ENCODE measurements around the gene CHTOP.
"Not testable (repeated sequence)": the region's sequence is repeated elsewhere in the genome, so short reads cannot be mapped to it uniquely, and the experiment has no call there.

The CHTOP gene

DNA sequence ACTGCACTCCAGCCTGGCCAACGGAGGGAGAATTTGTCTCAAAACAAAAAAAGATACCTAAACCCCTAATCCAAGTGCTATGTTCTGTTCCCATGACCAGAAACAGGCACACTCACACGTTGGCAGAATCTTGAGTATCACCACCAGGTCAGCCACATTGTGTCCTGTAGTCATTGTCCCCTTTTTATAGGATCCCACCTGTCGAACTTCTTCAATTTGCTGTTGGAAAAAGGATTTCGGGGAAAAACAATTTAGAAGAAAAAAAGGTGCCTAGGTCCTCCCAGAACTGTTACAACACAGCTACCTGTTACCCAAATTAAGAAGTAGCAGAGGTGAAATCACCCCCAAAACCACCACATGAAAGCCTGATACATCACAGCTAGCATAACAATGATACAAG is 33.6 kb downstream of the CHTOP start:
- DNase-seq, result no peak

- DNase-seq, result not testable (repeated sequence)
Observed at GRCh38 chr1:153668672-153669071, 34.8 kb downstream of the CHTOP start.

- no peak for DNase-seq
Observed at GRCh38 chr1:153669606-153670005, 35.7 kb downstream of the CHTOP start.

DNA sequence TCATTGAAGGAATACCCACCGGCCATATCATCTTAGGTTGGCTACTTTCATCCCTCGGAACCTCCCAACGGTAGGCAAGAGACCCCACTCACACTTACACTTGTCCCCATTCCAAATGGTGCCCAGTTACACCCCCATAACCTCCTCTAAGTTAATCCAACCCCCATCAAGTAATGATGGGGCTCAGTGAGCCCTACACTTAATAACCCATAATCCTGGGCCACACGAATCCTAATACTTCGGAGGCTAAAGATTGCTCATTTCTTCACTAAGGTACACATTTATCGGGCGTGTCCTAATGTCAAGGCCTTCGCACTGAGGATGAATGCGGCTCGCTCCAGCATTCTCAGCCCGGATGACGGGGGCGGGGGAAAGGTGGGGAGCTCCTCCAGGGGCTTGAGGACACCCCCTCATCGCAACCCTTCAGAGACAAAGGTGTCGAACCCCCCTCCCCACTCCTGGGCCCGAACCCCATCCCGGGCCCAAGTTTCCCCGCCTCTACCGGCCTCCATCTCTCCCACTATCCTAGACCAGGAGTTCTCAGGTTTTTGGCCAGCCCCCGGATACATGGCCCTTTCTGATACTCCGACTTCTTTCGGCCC is 36.5 kb downstream of the CHTOP start:
- no peak for DNase-seq

- DNase-seq, result peak; percentile 99
Observed at GRCh38 chr1:153670859-153671627, 37.2 kb downstream of the CHTOP start, which contains the start of gene ILF2. Gene ILF2 (minus strand): TSS chr1:153670993. CDS start chr1:153670922, 71 bp downstream.

DNA sequence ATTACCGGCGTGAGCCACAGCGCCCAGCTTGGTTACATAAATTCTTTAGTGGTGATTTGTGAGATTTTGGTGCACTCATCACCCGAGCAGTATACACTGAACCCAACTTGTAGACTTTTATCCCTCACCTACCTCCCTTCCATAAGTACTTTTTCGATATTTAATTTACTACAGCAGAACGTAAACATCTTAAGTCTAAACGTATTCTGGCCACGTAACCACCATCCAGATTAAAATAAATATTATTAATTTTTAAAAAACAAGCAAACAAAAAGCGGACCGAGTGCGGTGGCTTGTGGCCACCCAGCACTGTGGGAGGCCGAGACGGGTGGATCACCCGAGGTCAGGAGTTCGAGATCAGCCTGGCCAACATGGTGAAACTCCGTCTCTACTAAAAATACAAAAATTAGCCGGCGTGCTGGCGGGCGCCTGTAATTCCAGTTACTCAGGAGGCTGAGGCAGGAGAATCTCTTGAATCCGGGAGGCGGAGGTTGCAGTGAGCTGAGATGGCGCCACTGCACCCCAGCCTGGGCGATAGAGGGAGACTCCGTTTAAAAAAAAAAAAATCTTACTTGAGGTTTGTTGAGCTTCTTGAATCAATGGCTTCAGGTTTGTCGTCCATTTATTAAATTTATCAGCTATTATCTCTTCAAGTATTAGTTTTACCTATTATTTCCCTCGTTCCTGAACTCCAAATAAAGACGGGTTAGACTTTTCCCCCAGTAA is 37.9 kb downstream of the CHTOP start:
- DNase-seq, result peak; percentile 67

DNA sequence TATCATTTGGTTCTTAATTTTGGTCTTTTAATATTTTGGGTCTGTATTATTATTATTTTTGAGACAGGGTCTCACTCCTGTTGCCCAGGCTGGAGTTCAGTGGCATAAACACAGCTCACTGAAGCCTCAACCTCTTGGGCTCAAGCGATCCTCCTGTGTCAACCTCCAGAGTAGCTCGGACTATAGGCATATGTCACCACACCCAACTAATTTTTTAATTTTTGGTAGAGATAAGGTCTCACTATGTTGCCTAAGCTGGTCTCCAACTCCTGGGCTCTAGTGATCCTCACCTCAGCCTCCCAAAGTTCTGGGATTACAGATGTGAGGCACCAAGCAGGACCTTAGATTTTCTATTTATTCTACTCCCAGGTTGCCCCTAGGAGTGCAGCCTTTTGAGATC is 39.6 kb downstream of the CHTOP start:
- no peak for DNase-seq

DNA sequence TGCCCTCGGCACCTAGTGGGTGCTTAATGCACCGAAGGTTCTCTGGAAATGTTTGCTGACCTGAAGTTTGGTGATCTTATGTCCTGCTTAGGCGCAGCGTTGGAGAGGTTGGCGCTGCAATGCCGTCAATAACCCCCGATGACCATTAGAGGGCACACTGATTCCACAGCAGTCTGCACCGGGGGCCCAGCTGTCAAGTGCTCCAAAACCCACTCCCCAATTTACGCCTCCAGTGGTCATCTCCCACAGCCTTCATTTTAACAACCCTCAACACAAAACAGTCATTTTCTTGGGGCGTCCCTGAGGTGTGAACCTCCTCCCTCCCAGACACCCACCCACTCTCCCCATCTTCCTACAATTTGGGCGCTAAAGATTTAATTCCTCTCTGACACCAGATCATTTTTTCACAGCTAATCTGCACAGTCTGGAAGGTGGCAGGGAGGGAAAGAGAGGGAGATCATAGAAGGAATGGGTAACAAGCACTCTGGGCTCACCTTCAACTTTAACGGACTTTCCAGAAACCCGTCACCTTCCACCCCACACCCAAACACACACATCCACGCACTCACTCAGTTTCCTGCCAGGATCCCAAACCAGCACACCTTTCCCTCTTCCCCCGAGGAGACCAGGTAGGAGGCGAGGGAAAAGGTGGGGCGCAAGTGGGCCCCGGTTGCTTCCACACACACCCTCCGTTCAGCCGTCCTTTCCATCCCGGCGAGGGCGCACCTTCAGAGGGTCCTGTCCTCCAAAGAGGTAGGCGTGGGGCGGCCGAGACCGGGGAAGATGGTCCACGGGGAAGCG is 44.1 kb downstream of the CHTOP start:
- DNase-seq, result peak; percentile 55

DNA sequence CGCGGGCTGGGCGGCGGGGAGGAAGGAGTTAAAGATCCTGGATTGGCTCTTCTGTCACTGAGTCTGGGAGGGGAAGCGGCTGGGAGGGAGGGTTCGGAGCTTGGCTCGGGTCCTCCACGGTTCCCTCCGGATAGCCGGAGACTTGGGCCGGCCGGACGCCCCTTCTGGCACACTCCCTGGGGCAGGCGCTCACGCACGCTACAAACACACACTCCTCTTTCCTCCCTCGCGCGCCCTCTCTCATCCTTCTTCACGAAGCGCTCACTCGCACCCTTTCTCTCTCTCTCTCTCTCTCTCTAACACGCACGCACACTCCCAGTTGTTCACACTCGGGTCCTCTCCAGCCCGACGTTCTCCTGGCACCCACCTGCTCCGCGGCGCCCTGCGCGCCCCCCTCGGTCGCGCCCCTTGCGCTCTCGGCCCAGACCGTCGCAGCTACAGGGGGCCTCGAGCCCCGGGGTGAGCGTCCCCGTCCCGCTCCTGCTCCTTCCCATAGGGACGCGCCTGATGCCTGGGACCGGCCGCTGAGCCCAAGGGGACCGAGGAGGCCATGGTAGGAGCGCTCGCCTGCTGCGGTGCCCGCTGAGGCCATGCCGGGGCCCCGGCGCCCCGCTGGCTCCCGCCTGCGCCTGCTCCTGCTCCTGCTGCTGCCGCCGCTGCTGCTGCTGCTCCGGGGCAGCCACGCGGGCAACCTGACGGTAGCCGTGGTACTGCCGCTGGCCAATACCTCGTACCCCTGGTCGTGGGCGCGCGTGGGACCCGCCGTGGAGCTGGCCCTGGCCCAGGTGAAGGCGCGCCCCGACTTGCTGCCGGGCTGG is 44.9 kb downstream of the CHTOP start, which contains the start of gene NPR1:
Gene NPR1 (plus strand): TSS at position 170 of the 818 bp plus-strand sequence. CDS start 421 bp downstream, at position 591.
- DNase-seq, result no peak

DNA sequence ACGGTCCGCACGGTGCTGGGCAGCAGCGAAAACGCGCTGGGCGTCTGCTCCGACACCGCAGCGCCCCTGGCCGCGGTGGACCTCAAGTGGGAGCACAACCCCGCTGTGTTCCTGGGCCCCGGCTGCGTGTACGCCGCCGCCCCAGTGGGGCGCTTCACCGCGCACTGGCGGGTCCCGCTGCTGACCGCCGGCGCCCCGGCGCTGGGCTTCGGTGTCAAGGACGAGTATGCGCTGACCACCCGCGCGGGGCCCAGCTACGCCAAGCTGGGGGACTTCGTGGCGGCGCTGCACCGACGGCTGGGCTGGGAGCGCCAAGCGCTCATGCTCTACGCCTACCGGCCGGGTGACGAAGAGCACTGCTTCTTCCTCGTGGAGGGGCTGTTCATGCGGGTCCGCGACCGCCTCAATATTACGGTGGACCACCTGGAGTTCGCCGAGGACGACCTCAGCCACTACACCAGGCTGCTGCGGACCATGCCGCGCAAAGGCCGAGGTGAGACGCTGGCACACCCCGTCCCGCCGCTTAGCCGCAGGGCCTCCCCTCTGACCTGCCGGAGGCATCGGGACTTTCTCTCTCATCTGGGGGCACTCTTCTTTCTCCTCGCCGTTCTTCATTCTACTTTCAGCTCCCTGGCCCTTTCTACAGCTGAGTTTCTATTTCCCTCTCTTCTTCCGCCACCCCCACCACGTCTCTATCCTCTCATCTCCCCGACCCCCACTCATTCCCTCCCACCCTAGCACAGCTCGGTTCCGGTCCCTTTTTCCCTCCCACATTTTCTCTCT is 45.7 kb downstream of the CHTOP start:
- DNase-seq, result no peak

DNA sequence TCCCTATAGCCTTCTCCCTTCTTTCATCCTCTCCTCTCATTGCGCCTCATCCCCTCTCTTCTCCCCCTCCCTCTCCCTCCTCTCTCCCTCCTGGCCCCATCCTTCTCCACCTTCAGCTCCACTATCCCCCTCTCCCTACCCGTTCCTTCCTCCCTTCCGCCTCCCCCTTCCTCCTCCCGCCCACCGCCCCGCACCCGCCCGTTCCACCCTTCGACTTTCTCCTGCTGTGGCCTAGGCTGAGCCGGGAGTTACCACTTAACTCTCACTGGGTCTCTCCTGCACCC is 46.2 kb downstream of the CHTOP start:
- no peak for DNase-seq

DNA sequence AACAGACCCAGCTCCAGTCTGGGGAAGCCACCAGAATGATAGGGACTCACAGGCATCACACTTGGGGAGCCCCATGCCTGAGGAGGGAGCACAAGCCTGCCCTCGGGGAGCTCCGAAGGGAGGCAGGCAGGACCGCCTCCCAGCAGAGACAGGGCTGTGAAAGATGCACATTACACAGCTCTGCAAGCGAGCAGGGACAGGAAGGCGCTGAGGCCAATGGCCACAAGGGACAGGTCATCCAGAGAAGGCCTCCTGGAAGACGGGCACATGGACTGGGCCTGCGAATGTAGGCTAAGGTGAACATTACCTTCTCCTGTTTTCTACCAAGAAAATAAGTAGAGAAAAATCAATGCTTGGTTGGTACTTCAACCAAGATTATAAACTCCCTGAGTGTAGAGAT is 48.9 kb downstream of the CHTOP start:
- DNase-seq, result no peak

GRCh38 chr1:153683854-153684253 is 50.0 kb downstream of the CHTOP start:
- no peak for DNase-seq

GRCh38 chr1:153684892-153685291 is 51.0 kb downstream of the CHTOP start:
- no peak for DNase-seq

DNA sequence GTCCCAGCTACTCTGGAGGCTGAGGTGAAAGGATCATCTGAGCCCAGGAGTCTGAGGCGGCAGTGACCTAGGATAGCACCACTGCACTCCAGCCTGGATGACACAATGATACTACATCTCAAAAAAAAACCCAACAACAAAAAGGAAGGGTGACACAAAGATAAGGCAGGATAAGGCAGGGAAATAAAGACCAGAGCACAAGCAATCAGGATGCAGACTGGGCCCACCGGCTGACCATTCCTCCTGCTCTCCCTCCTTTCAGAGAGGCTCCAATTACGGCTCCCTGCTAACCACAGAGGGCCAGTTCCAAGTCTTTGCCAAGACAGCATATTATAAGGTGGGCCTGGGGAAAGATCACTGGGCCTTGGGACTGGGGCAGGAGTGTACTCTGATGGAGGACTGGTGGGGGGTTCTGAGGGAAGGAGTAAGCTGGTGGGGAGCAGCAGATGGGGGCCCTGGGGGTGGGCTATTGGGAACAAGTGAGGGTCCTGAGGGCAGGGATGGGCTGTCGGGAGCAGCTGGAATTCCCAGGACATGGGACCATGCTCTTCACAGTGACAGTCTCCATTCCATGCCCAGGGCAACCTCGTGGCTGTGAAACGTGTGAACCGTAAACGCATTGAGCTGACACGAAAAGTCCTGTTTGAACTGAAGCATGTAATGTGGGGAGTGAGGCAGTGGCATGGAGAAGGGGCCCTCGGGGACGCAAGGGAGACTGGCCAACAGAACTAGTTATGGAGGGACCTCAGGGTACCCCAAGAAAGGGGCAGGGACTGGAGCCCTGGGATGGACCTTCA is 51.9 kb downstream of the CHTOP start:
- no peak for DNase-seq

GRCh38 chr1:153687346-153688125 is 53.7 kb downstream of the CHTOP start:
- no peak for DNase-seq

GRCh38 chr1:153688276-153688675 is 54.4 kb downstream of the CHTOP start:
- DNase-seq, result no peak

- no peak for DNase-seq
Observed at GRCh38 chr1:153688736-153689328, 55.0 kb downstream of the CHTOP start.

GRCh38 chr1:153693466-153693865 is 59.6 kb downstream of the CHTOP start:
- no peak for DNase-seq

Measured in CD4-positive, alpha-beta T cell treated with Interleukin-21 for 1 hour (primary cell).